HCT116 (cell line): ENCODE data around the gene RAD21L1. TPM values are rescaled to one million over a fixed set of nuclear protein-coding genes. Genes with fewer than 3 reads are reported as not detected.

Experiments used
- ATAC-seq: fragments of 200-7000 bp; cut with Tn5 transposase; 2 replicates; pipeline ENCODE4 v1.9.1; 2020; ENCODE audit warnings: mild to moderate bottlenecking, moderate library complexity
- BruUV-seq: library from RNA; stranded (reverse); fragments of 400-500 nt; replicated peaks from 2 replicates; lab custom pipeline; 2021; lab: Mats Ljungman, UMichigan
- CTCF ChIA-PET: fragments of 300-600 bp; sonication (Branson Sonifier 250); formaldehyde crosslinking; loops from one replicate; lab custom pipeline; 2021; ENCODE audit warnings: antibody characterized with exemption; lab: Charles Lee
- POLR2A ChIA-PET: fragments of 300-600, 350-600 bp; sonication (Branson Sonifier 250); formaldehyde crosslinking; loops from one replicate; lab custom pipeline; 2021; ENCODE audit warnings: antibody characterized with exemption; lab: Charles Lee
- RAD21 ChIA-PET, 2 experiments: fragments of 300-600 bp; sonication (Branson Sonifier 250); formaldehyde crosslinking; loops; one replicate each; lab custom pipeline; 2023; ENCODE audit warnings: low total read pairs in 2 of 2; ENCODE audit not compliant: uncharacterized antibody in 2 of 2, unreplicated experiment in 2 of 2, low non-redundant PET in 1 of 2; lab: Charles Lee
- DNase-seq: peaks from one replicate; pipeline ENCODE4 v3.0.0-alpha.2; 2010; ENCODE audit warnings: low read depth, low spot score
- H2AFZ ChIP-seq: fragments of 200-600 bp; shearing (Covaris generic), sonication (generic); 2 replicates; pipeline ENCODE4 v1.6.1; 2017; ENCODE audit warnings: low read depth, mixed run types, mixed read lengths, antibody characterized with exemption, low read length; ENCODE audit not compliant: poor library complexity, severe bottlenecking
- H3K27ac ChIP-seq: 2 replicates; pipeline ENCODE4 v1.5.1; 2012; ENCODE audit warnings: low read depth, low read length
- H3K27me3 ChIP-seq: fragments of 200-600 bp; sonication (generic); 2 replicates; pipeline ENCODE4 v1.6.1; 2016; ENCODE audit warnings: mixed run types, low read length, mixed read lengths; ENCODE audit not compliant: insufficient read depth
- H3K36me3 ChIP-seq, 2 experiments: fragments of 200-500 bp in 1 of 2; fragments of 200-600 bp in 1 of 2; sonication (Bioruptor generic) in 1 of 2; sonication (generic) in 1 of 2; 2 replicates each; pipeline versions ENCODE4 v1.5.1 to v1.6.1; 2014 to 2016; ENCODE audit warnings: low read length in 2 of 2, inconsistent platforms in 1 of 2, mixed read lengths in 1 of 2, mixed run types in 1 of 2; ENCODE audit not compliant: insufficient read depth in 2 of 2, control insufficient read depth in 1 of 2
- H3K4me1 ChIP-seq, 2 experiments: fragments of 200-600 bp in 1 of 2; sonication (generic) in 1 of 2; 2 replicates each; pipeline versions ENCODE4 v1.5.1 to v1.6.1; 2012 to 2017; ENCODE audit warnings: low read length in 2 of 2, inconsistent platforms in 1 of 2, mild to moderate bottlenecking in 1 of 2, mixed read lengths in 1 of 2, mixed run types in 1 of 2, moderate library complexity in 1 of 2; ENCODE audit not compliant: insufficient read depth in 2 of 2, control insufficient read depth in 1 of 2
- H3K4me2 ChIP-seq: fragments of 200-600 bp; sonication (generic); 2 replicates; pipeline ENCODE4 v1.6.1; 2017; ENCODE audit warnings: mixed run types, low read length, mixed read lengths
- H3K4me3 ChIP-seq, 2 experiments: fragments of 200-600 bp in 1 of 2; sonication (generic) in 1 of 2; replicated peaks in 1 of 2; 2 replicates each; pipeline ENCODE4 v1.5.1; 2011 to 2016; ENCODE audit warnings: low read length in 2 of 2, control low read depth in 1 of 2, low read depth in 1 of 2, mild to moderate bottlenecking in 1 of 2, mixed read lengths in 1 of 2, mixed run types in 1 of 2
- H3K79me2 ChIP-seq: fragments of 200-600 bp; sonication (generic); 2 replicates; pipeline ENCODE4 v1.6.1; 2017; ENCODE audit warnings: mild to moderate bottlenecking, mixed run types, low read length, moderate library complexity, mixed read lengths; ENCODE audit not compliant: insufficient read depth
- H3K9ac ChIP-seq: fragments of 200-600 bp; sonication (generic); 2 replicates; pipeline ENCODE4 v1.6.1; 2016; ENCODE audit warnings: low read length, mixed read lengths
- H3K9me2 ChIP-seq: fragments of 200-600 bp; sonication (generic), shearing (Covaris generic); 2 replicates; pipeline ENCODE4 v1.6.1; 2017; ENCODE audit warnings: mixed run types, mild to moderate bottlenecking, moderate library complexity; ENCODE audit not compliant: insufficient read depth
- H3K9me3 ChIP-seq, 2 experiments: fragments of 200-500 bp in 1 of 2; fragments of 200-600 bp in 1 of 2; sonication (Bioruptor generic) in 1 of 2; sonication (generic) in 1 of 2; 2 replicates each; pipeline ENCODE4 v1.6.1; 2014 to 2017; ENCODE audit warnings: low read length in 2 of 2, mixed read lengths in 2 of 2, inconsistent platforms in 1 of 2, low read depth in 1 of 2, mild to moderate bottlenecking in 1 of 2, mixed run types in 1 of 2, moderate library complexity in 1 of 2; ENCODE audit not compliant: control insufficient read depth in 1 of 2, insufficient read depth in 1 of 2
- H4K20me1 ChIP-seq: fragments of 200-600 bp; sonication (generic), shearing (Covaris generic); 2 replicates; pipeline ENCODE4 v1.6.1; 2017; ENCODE audit warnings: mixed run types, mild to moderate bottlenecking, moderate library complexity; ENCODE audit not compliant: insufficient read depth
- EGR1 ChIP-seq: IDR thresholded peaks from 2 replicates; pipeline ENCODE4 v1.6.1; 2012; ENCODE audit warnings: low read depth
- ELF1 ChIP-seq: IDR thresholded peaks from 2 replicates; pipeline ENCODE4 v1.6.1; 2012; ENCODE audit warnings: low read depth, borderline replicate concordance
- EZH2 ChIP-seq: fragments of 200-600 bp; sonication (generic); IDR thresholded peaks from 2 replicates; pipeline ENCODE4 v1.6.1; 2017; ENCODE audit warnings: antibody characterized with exemption, mixed run types
- EZH2phosphoT487 ChIP-seq: fragments of 200-600 bp; IDR thresholded peaks from 2 replicates; pipeline ENCODE4 v1.6.1; 2018; ENCODE audit warnings: antibody characterized with exemption, borderline replicate concordance
- POLR2A ChIP-seq: IDR thresholded peaks from 2 replicates; pipeline ENCODE4 v1.7.0; 2011; ENCODE audit warnings: borderline replicate concordance; ENCODE audit not compliant: insufficient read depth, insufficient read length; ENCODE audit errors: extremely low read depth
- POLR2AphosphoS5 ChIP-seq: IDR thresholded peaks from 2 replicates; pipeline ENCODE4 v1.6.1; 2011; ENCODE audit warnings: mild to moderate bottlenecking, low read depth, low read length, moderate library complexity
- RAD21 ChIP-seq: IDR thresholded peaks from 2 replicates; pipeline ENCODE4 v1.6.1; 2012; ENCODE audit warnings: low read depth, mild to moderate bottlenecking
- SIN3A ChIP-seq: IDR thresholded peaks from 2 replicates; pipeline ENCODE4 v1.6.1; 2012; ENCODE audit warnings: low read depth
- SP1 ChIP-seq: IDR thresholded peaks from 2 replicates; pipeline ENCODE4 v1.6.1; 2012; ENCODE audit warnings: low read depth
- SRF ChIP-seq: IDR thresholded peaks from 2 replicates; pipeline ENCODE4 v1.6.1; 2012; ENCODE audit warnings: low read depth
- TCF7L2 ChIP-seq: IDR thresholded peaks from 2 replicates; pipeline ENCODE4 v1.7.0; 2011; ENCODE audit warnings: borderline replicate concordance, inconsistent platforms; ENCODE audit not compliant: insufficient read depth, insufficient read length; ENCODE audit errors: extremely low read depth
- YY1 ChIP-seq: IDR thresholded peaks from 2 replicates; pipeline ENCODE4 v1.6.1; 2011; ENCODE audit warnings: low read length, low read depth, moderate library complexity, mild to moderate bottlenecking; ENCODE audit not compliant: insufficient replicate concordance; ENCODE audit errors: extremely low read depth
- ZFX ChIP-seq: fragments of 450-650 bp; IDR thresholded peaks from 2 replicates; pipeline ENCODE4 v1.6.1; 2017
- intact Hi-C: fragments of 100-400 bp; cut with micrococcal nuclease; formaldehyde crosslinking; loops from 2 replicates; pipeline ENCODE4 v1.10.0; 2022
- total RNA-seq: library from RNA; stranded (reverse); gene quantifications from one replicate; pipeline ENCODE4 v1.2.1, GENCODE V29; 2021; ENCODE audit not compliant: unreplicated experiment
- TF ChIP-seq, protein P1 (sequence below): IDR thresholded peaks from 2 replicates; pipeline ENCODE4 v1.6.1; 2012; ENCODE audit warnings: low read depth
- TF ChIP-seq, protein P2 (sequence below): IDR thresholded peaks from 2 replicates; pipeline ENCODE4 v1.6.1; 2012
- TF ChIP-seq, protein P3 (sequence below), 3 experiments: fragments of 200-600 bp in 1 of 3; sonication (generic) in 1 of 3; IDR thresholded peaks in 2 of 3; conservative IDR thresholded peaks in 1 of 3; 2 replicates each; pipeline ENCODE4 v1.5.1; 2012 to 2017; ENCODE audit warnings: low read depth in 2 of 3, low read length in 2 of 3, antibody characterized with exemption in 1 of 3, borderline replicate concordance in 1 of 3, control low read depth in 1 of 3, mild to moderate bottlenecking in 1 of 3, mixed read lengths in 1 of 3, mixed run types in 1 of 3, moderate library complexity in 1 of 3; ENCODE audit not compliant: insufficient read depth in 1 of 3

Gene RAD21L1
- total RNA-seq, 1 experiment from 2014 or later = 0.17 TPM

DNA sequence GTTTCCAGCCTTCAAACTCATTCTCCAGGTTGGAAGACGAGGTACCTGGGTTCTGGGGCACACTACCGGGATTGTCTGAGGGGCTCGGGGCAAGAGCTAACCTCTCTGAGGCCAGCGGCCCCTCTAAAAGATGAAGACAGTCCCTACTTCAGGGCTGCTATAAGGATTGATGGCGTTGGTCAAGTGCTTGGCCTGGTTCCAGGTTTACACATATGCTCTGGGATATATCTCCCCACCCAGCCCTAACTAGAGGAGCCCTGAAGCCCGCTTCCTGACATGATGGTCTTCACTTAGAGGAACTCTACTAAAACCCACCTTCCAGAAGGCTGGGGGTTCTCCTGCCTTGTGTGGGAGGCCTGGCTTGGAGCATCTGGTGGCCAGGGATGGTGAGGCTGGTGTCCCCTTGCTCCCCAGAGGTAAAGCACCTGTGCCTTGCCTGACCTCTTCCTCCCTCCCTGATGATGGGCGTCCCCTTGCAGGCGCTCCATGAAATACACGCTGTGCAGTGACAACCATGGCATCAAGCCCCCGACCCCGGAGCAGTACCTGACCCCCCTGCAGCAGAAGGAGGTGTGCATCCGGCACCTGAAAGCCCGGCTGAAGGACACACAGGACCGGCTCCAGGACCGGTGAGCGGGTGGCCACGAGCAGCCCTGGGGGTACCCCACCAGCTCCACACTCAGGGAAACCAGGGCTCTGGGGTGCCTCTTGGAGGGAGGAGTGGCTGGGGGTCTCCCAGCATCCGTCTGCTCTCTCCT lies 74.4 kb downstream of the RAD21L1 start:
- H3K79me2 ChIP-seq = no peaks in the 10 kb centered on the region
- H3K4me2 ChIP-seq = peak overlapping the region; percentile 66
- peak overlapping the region; percentile 43; the same call in 1 of the 2 replicates for H3K27ac ChIP-seq
- ATAC-seq (no peak), DNase-seq (no peak)
- H4K20me1 ChIP-seq = no peaks in the 10 kb centered on the region
- no peaks in the 10 kb centered on the region for H3K27me3 ChIP-seq
- H3K36me3 ChIP-seq = no peaks in the 10 kb centered on the region
- intact Hi-C loops = no loop called here
- no peaks in the 10 kb centered on the region for H3K9me2 ChIP-seq
- H2AFZ ChIP-seq = no peak overlapping the region
- H3K9ac ChIP-seq = no peak overlapping the region
- H3K4me3 ChIP-seq = no peak overlapping the region
- no peaks in the 10 kb centered on the region for H3K9me3 ChIP-seq
- POLR2A ChIA-PET = interaction anchor here (1.4 kb wide), 1 partner anchor 13 kb away, joined by 3 read pairs; no protein-coding TSS in a partner anchor
- TF ChIP-seq EZH2phosphoT487 = no peak
- no peak for TF ChIP-seq POLR2A
- TF ChIP-seq, protein P1, sequence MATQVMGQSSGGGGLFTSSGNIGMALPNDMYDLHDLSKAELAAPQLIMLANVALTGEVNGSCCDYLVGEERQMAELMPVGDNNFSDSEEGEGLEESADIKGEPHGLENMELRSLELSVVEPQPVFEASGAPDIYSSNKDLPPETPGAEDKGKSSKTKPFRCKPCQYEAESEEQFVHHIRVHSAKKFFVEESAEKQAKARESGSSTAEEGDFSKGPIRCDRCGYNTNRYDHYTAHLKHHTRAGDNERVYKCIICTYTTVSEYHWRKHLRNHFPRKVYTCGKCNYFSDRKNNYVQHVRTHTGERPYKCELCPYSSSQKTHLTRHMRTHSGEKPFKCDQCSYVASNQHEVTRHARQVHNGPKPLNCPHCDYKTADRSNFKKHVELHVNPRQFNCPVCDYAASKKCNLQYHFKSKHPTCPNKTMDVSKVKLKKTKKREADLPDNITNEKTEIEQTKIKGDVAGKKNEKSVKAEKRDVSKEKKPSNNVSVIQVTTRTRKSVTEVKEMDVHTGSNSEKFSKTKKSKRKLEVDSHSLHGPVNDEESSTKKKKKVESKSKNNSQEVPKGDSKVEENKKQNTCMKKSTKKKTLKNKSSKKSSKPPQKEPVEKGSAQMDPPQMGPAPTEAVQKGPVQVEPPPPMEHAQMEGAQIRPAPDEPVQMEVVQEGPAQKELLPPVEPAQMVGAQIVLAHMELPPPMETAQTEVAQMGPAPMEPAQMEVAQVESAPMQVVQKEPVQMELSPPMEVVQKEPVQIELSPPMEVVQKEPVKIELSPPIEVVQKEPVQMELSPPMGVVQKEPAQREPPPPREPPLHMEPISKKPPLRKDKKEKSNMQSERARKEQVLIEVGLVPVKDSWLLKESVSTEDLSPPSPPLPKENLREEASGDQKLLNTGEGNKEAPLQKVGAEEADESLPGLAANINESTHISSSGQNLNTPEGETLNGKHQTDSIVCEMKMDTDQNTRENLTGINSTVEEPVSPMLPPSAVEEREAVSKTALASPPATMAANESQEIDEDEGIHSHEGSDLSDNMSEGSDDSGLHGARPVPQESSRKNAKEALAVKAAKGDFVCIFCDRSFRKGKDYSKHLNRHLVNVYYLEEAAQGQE = no peak
- TF ChIP-seq RAD21 = no peak
- TF ChIP-seq ZFX = no peak
- TF ChIP-seq, protein P2, sequence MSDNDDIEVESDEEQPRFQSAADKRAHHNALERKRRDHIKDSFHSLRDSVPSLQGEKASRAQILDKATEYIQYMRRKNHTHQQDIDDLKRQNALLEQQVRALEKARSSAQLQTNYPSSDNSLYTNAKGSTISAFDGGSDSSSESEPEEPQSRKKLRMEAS = no peak
- TF ChIP-seq, protein P3, sequence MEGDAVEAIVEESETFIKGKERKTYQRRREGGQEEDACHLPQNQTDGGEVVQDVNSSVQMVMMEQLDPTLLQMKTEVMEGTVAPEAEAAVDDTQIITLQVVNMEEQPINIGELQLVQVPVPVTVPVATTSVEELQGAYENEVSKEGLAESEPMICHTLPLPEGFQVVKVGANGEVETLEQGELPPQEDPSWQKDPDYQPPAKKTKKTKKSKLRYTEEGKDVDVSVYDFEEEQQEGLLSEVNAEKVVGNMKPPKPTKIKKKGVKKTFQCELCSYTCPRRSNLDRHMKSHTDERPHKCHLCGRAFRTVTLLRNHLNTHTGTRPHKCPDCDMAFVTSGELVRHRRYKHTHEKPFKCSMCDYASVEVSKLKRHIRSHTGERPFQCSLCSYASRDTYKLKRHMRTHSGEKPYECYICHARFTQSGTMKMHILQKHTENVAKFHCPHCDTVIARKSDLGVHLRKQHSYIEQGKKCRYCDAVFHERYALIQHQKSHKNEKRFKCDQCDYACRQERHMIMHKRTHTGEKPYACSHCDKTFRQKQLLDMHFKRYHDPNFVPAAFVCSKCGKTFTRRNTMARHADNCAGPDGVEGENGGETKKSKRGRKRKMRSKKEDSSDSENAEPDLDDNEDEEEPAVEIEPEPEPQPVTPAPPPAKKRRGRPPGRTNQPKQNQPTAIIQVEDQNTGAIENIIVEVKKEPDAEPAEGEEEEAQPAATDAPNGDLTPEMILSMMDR (IDR thresholded peaks at IDR 0.05 in 2 of 3, conservative IDR thresholded peaks at IDR 0.05 in 1 of 3; ENCODE audit: borderline replicate concordance in 1 of 3, insufficient read depth in 1 of 3, low read depth in 2 of 3, low read length in 2 of 3) = no peak
- no peak for TF ChIP-seq SRF
- TF ChIP-seq EGR1 = no peak
- no peak for TF ChIP-seq SP1
- no peak for TF ChIP-seq EZH2
- TF ChIP-seq SIN3A = no peak
- TF ChIP-seq YY1 = no peak
- no peak for TF ChIP-seq ELF1
- TF ChIP-seq TCF7L2 = no peak
- no peak for TF ChIP-seq POLR2AphosphoS5
- peaks cover 8 to 11% of the 10 kb centered on the region in 2 experiments for H3K4me1 ChIP-seq
- RAD21 ChIA-PET = no interaction called here
- CTCF ChIA-PET = interaction anchor here (1.2 kb wide), 1 partner anchor 137 kb away, joined by 4 read pairs; no protein-coding TSS in a partner anchor
- no TSS peak for BruUV-seq
